Measurements from ENCODE around the gene KDM2B.

Gene KDM2B

GRCh38 chr12:121499929-121500793 lies 80.7 kb downstream of the KDM2B start:
- H3K4me3 ChIP-seq (ENCODE audit: low read depth, low read length): peak overlapping the region; percentile 8
- in situ Hi-C loops (cut with HindIII; ENCODE audit: low sequenced_read_pairs): no loop called here
- TF ChIP-seq CTCF (IDR thresholded peaks at IDR 0.05; ENCODE audit: low read depth, low read length): peak; percentile 99
- DNase-seq (ENCODE audit: low read depth, low spot score): peak; percentile 76

- H3K4me3 ChIP-seq (ENCODE audit: low read depth, low read length): no peak overlapping the region
- in situ Hi-C loops (cut with HindIII; ENCODE audit: low sequenced_read_pairs): no loop called here
- no peak for TF ChIP-seq CTCF (IDR thresholded peaks at IDR 0.05; ENCODE audit: low read depth, low read length)
- no peak for DNase-seq (ENCODE audit: low read depth, low spot score)
These were observed 85.1 kb downstream of the KDM2B start for GRCh38 chr12:121495746-121496145.

- H3K4me3 ChIP-seq (ENCODE audit: low read depth, low read length): no peak overlapping the region
- no peak for DNase-seq (ENCODE audit: low read depth, low spot score)
- peak; percentile 97 for TF ChIP-seq CTCF (IDR thresholded peaks at IDR 0.05; ENCODE audit: low read depth, low read length)
- in situ Hi-C loops (cut with HindIII; ENCODE audit: low sequenced_read_pairs): no loop called here
These were observed 86.6 kb downstream of the KDM2B start for GRCh38 chr12:121494093-121494787.

- no peak for DNase-seq (ENCODE audit: low read depth, low spot score)
- in situ Hi-C loops (cut with HindIII; ENCODE audit: low sequenced_read_pairs): no loop called here
- TF ChIP-seq CTCF (IDR thresholded peaks at IDR 0.05; ENCODE audit: low read depth, low read length): no peak
- no peak overlapping the region for H3K4me3 ChIP-seq (ENCODE audit: low read depth, low read length)
These were observed 90.2 kb downstream of the KDM2B start for GRCh38 chr12:121490401-121491281.

- in situ Hi-C loops (cut with HindIII; ENCODE audit: low sequenced_read_pairs): no loop called here
- H3K4me3 ChIP-seq (ENCODE audit: low read depth, low read length): no peak overlapping the region
These were observed 90.9 kb downstream of the KDM2B start for GRCh38 chr12:121489874-121490273.

More at GRCh38 chr12:121489874-121490273, 90.9 kb downstream of the KDM2B start:
- no peak for TF ChIP-seq CTCF (IDR thresholded peaks at IDR 0.05; ENCODE audit: low read depth, low read length)
- no peak for DNase-seq (ENCODE audit: low read depth, low spot score)

Measured in astrocyte of the spinal cord (primary cell).